HepG2 (cell line): ENCODE measurements around the gene PLEKHG2. TPM values are rescaled to one million over a fixed set of nuclear protein-coding genes. Genes with fewer than 3 reads are reported as not detected.
A peak's percentile ranks its signal among the peaks of the same experiment; 100 is the strongest.

Source experiments
- AHR ChIP-seq: IDR thresholded peaks from 2 replicates; pipeline ENCODE4 v1.6.1; 2018; ENCODE audit warnings: missing genetic modification reagents, missing compliant biosample characterization
- BATF2 ChIP-seq: sonication (generic); formaldehyde crosslinking; IDR thresholded peaks from 2 replicates; pipeline ENCODE4 v1.8.0; 2022; ENCODE audit warnings: mild to moderate bottlenecking, missing genetic modification reagents, moderate library complexity
- CC2D1A ChIP-seq: sonication (generic); formaldehyde crosslinking; IDR thresholded peaks from 2 replicates; pipeline ENCODE4 v1.8.1; 2023; ENCODE audit warnings: mild to moderate bottlenecking, missing genetic modification reagents
- DNMT1 ChIP-seq: sonication (generic); formaldehyde crosslinking; IDR thresholded peaks from 2 replicates; pipeline ENCODE4 v1.5.1; 2020; ENCODE audit warnings: mild to moderate bottlenecking, missing genetic modification reagents
- EZH2 ChIP-seq: conservative IDR thresholded peaks from 2 replicates; pipeline ENCODE4 v1.6.1; 2012; ENCODE audit warnings: mild to moderate bottlenecking, low read depth, low read length, moderate library complexity
- FOXO1 ChIP-seq: sonication (generic); formaldehyde crosslinking; IDR thresholded peaks from 2 replicates; pipeline ENCODE4 v1.4.0; 2020; ENCODE audit warnings: missing genetic modification reagents
- HMG20A ChIP-seq: IDR thresholded peaks from 2 replicates; pipeline ENCODE4 v1.6.1; 2016; ENCODE audit warnings: borderline replicate concordance
- JUN ChIP-seq: sonication (generic); formaldehyde crosslinking; IDR thresholded peaks from 2 replicates; pipeline ENCODE4 v1.4.0; 2020; ENCODE audit warnings: mild to moderate bottlenecking, missing genetic modification reagents
- MAX ChIP-seq: IDR thresholded peaks from 2 replicates; pipeline ENCODE4 v1.6.1; 2012; ENCODE audit warnings: inconsistent platforms
- MTA1 ChIP-seq: sonication (generic); formaldehyde crosslinking; IDR thresholded peaks from 2 replicates; pipeline ENCODE4 v1.4.0; 2020; ENCODE audit warnings: missing genetic modification reagents, mild to moderate bottlenecking, borderline replicate concordance
- NCOA5 ChIP-seq: sonication (generic); formaldehyde crosslinking; IDR thresholded peaks from 2 replicates; pipeline ENCODE4 v1.4.0; 2020; ENCODE audit warnings: missing genetic modification reagents
- RELA ChIP-seq: sonication (generic); formaldehyde crosslinking; IDR thresholded peaks from 2 replicates; pipeline ENCODE4 v1.4.0; 2020; ENCODE audit warnings: missing genetic modification reagents
- SALL2 ChIP-seq: sonication (generic); formaldehyde crosslinking; IDR thresholded peaks from 2 replicates; pipeline ENCODE4 v1.8.1; 2023; ENCODE audit warnings: mild to moderate bottlenecking, missing genetic modification reagents, inconsistent platforms
- SAP130 ChIP-seq: IDR thresholded peaks from 2 replicates; pipeline ENCODE4 v1.6.1; 2016; ENCODE audit warnings: low read depth
- YY1 ChIP-seq: IDR thresholded peaks from 2 replicates; pipeline ENCODE4 v1.6.1; 2011; ENCODE audit warnings: low read length, low read depth, moderate library complexity, mild to moderate bottlenecking; ENCODE audit not compliant: insufficient read depth, insufficient replicate concordance
- ZFP62 ChIP-seq: sonication (generic); formaldehyde crosslinking; IDR thresholded peaks from 2 replicates; pipeline ENCODE4 v1.4.0; 2020; ENCODE audit warnings: missing genetic modification reagents
- ZNF136 ChIP-seq: sonication (generic); formaldehyde crosslinking; IDR thresholded peaks from 2 replicates; pipeline ENCODE4 v1.8.1; 2022; ENCODE audit warnings: low read depth, mild to moderate bottlenecking, moderate library complexity, missing genetic modification reagents
- ZNF44 ChIP-seq: sonication (generic); formaldehyde crosslinking; IDR thresholded peaks from 2 replicates; pipeline ENCODE4 v1.5.1; 2020; ENCODE audit warnings: mild to moderate bottlenecking, missing genetic modification reagents
- ZNF776 ChIP-seq: sonication (generic); formaldehyde crosslinking; IDR thresholded peaks from 2 replicates; pipeline ENCODE4 v1.4.0; 2020; ENCODE audit warnings: mild to moderate bottlenecking, missing genetic modification reagents
- polyA plus RNA-seq, 8 experiments: library from polyadenylated mRNA; depleted of rRNA in 3 of 8; stranded (reverse) in 7 of 8; unstranded in 1 of 8; fragments of >200 nt; fragmentation: Illumina TruSeq in 4 of 8; extraction: Trizol in 4 of 8; gene quantifications; 2 replicates each; pipeline versions ENCODE4 v1.2.1 to v1.2.3, GENCODE V29; 2011 to 2016; ENCODE audit warnings: low read depth in 4 of 8, missing spikeins in 1 of 8, mixed read lengths in 1 of 8; ENCODE audit not compliant: insufficient read depth in 1 of 8
- total RNA-seq, 5 experiments: library from RNA; depleted of rRNA; stranded (reverse); fragments of >200 nt; fragmentation: Illumina TruSeq; extraction: Trizol; gene quantifications; 2 replicates each; pipeline ENCODE4 v1.2.3, GENCODE V29; 2016; ENCODE audit warnings: low read depth in 1 of 5
- TF ChIP-seq, protein P1 (sequence below): sonication (generic); formaldehyde crosslinking; IDR thresholded peaks from 2 replicates; pipeline ENCODE4 v1.4.0; 2020; ENCODE audit warnings: mild to moderate bottlenecking, missing genetic modification reagents, borderline replicate concordance
- TF ChIP-seq, protein P2 (sequence below), 2 experiments: sonication (generic) in 1 of 2; formaldehyde crosslinking in 1 of 2; IDR thresholded peaks; 2 replicates each; pipeline versions ENCODE4 v1.5.1 to v1.6.1; 2011 to 2020; ENCODE audit warnings: borderline replicate concordance in 1 of 2, low read depth in 1 of 2, low read length in 1 of 2, mild to moderate bottlenecking in 1 of 2, missing genetic modification reagents in 1 of 2, moderate library complexity in 1 of 2

PLEKHG2 gene
- total and polyA plus RNA-seq, 2 of the 13 experiments (the other 11 are each of a cell fraction or from before 2014, with no cell fraction given): 3.6 to 6.8 TPM

DNA sequence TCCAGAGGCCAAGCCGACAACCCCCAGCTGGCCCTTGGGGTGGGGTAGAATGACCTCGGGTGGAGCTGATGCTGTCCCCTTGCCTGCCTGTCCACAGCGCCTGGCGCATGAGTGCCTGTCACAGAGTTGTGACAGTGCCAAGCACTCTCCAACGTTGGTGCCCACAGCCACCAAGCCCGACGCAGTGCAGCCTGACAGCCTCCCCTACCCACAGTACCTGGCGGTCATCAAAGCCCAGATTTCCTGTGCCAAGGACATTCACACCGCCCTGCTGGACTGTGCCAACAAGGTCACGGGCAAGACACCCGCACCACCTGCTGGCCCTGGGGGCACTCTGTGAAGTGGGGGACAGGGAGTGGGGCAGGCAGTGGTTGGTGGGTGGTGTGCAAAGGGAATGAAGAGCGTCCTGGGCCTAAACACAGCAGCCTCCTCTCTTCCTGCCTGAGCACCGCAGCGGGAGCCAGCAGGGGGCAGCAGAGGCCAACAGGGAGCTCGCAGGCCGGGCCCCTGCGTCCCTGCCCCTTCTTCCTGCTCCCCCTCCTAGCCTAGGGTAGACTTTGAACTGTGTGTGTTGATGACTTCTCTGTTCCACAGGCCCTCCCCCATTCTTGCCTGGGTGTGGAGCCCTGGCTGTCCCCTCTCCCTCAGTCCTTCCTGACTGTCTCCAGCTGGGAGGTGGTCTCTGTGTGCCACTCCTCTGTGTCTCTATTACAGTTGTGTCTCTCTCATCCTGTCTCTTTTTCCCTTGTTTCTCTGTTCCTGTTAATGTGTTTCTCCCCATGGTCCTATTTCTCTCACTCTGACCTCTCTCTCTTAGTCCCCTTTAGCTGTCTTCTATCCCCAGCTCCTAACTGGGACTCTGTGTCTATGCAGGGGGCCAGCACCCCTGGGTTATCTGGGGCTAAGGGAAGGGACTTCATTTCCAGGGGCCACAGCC, 14.8 kb upstream of the PLEKHG2 start (continued):
- TF ChIP-seq CC2D1A (CRISPR knock-in tag) (no peak), JUN (CRISPR knock-in tag) (peak; percentile 55; the same call in 1 of the 2 replicates), AHR (CRISPR knock-in tag) (peak; percentile 77; the same call in 1 of the 2 replicates), RELA (no peak), ZNF776 (CRISPR knock-in tag) (no peak), MAX (peak; percentile 68), ZFP62 (CRISPR knock-in tag) (no peak), NCOA5 (CRISPR knock-in tag) (no peak), SALL2 (CRISPR knock-in tag) (peak; percentile 49; the same call in 1 of the 2 replicates), EZH2 (no peak), HMG20A (CRISPR knock-in tag) (no peak; the same call in 1 of the 2 replicates), ZNF44 (CRISPR knock-in tag) (no peak; the same call in 1 of the 2 replicates), DNMT1 (CRISPR knock-in tag) (peak; percentile 79; the same call in 1 of the 2 replicates), MTA1 (CRISPR knock-in tag) (0 out of 2 replicates have a peak, but pooled peaks have one; percentile 33), SAP130 (CRISPR knock-in tag) (peak; percentile 93), YY1 (peak; percentile 75), FOXO1 (CRISPR knock-in tag) (peak; percentile 94), BATF2 (peak; percentile 78; the same call in 1 of the 2 replicates), ZNF136 (CRISPR knock-in tag) (no peak)
- TF ChIP-seq, protein P1, sequence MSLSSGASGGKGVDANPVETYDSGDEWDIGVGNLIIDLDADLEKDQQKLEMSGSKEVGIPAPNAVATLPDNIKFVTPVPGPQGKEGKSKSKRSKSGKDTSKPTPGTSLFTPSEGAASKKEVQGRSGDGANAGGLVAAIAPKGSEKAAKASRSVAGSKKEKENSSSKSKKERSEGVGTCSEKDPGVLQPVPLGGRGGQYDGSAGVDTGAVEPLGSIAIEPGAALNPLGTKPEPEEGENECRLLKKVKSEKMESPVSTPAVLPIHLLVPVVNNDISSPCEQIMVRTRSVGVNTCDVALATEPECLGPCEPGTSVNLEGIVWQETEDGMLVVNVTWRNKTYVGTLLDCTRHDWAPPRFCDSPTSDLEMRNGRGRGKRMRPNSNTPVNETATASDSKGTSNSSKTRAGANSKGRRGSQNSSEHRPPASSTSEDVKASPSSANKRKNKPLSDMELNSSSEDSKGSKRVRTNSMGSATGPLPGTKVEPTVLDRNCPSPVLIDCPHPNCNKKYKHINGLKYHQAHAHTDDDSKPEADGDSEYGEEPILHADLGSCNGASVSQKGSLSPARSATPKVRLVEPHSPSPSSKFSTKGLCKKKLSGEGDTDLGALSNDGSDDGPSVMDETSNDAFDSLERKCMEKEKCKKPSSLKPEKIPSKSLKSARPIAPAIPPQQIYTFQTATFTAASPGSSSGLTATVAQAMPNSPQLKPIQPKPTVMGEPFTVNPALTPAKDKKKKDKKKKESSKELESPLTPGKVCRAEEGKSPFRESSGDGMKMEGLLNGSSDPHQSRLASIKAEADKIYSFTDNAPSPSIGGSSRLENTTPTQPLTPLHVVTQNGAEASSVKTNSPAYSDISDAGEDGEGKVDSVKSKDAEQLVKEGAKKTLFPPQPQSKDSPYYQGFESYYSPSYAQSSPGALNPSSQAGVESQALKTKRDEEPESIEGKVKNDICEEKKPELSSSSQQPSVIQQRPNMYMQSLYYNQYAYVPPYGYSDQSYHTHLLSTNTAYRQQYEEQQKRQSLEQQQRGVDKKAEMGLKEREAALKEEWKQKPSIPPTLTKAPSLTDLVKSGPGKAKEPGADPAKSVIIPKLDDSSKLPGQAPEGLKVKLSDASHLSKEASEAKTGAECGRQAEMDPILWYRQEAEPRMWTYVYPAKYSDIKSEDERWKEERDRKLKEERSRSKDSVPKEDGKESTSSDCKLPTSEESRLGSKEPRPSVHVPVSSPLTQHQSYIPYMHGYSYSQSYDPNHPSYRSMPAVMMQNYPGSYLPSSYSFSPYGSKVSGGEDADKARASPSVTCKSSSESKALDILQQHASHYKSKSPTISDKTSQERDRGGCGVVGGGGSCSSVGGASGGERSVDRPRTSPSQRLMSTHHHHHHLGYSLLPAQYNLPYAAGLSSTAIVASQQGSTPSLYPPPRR (CRISPR knock-in tag): peak; percentile 69; the same call in 1 of the 2 replicates
- TF ChIP-seq, protein P2, sequence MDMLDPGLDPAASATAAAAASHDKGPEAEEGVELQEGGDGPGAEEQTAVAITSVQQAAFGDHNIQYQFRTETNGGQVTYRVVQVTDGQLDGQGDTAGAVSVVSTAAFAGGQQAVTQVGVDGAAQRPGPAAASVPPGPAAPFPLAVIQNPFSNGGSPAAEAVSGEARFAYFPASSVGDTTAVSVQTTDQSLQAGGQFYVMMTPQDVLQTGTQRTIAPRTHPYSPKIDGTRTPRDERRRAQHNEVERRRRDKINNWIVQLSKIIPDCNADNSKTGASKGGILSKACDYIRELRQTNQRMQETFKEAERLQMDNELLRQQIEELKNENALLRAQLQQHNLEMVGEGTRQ (IDR thresholded peaks at IDR 0.05; ENCODE audit: low read depth, low read length): no peak
- TF ChIP-seq, protein P2 (CRISPR knock-in tag; IDR thresholded peaks at IDR 0.05; ENCODE audit: borderline replicate concordance): no peak; the same call in 1 of the 2 replicates
